ENCODE results near the gene ELF1.

- TF ChIP-seq MAX (IDR thresholded peaks at IDR 0.05; ENCODE audit: insufficient read depth, insufficient read length): no peak
- no peak for TF ChIP-seq MYC (IDR thresholded peaks at IDR 0.05; ENCODE audit: low read depth, low read length)
- no peak for TF ChIP-seq POLR2A (IDR thresholded peaks at IDR 0.05; ENCODE audit: low read depth, low read length)
Measured at GRCh38 chr13:41004875-41005693, 14.0 kb downstream of the ELF1 start.
